ENCODE results near the gene FGF19. TPM values are rescaled to one million over a fixed set of nuclear protein-coding genes. Genes with fewer than 3 reads are reported as not detected.

The FGF19 gene
- total RNA-seq, 1 experiment from 2014 or later = 0.11 TPM

GRCh38 chr11:69656536-69657455 lies 47.0 kb downstream of the FGF19 start:
- peak; percentile 36 for DNase-seq (ENCODE audit: low read depth)

- DNase-seq (ENCODE audit: low read depth) = peak; percentile 51
Observed at GRCh38 chr11:69655479-69656428, 48.1 kb downstream of the FGF19 start.

- peak; percentile 36 for DNase-seq (ENCODE audit: low read depth)
Observed at GRCh38 chr11:69654660-69655478, 49.0 kb downstream of the FGF19 start.

DNA sequence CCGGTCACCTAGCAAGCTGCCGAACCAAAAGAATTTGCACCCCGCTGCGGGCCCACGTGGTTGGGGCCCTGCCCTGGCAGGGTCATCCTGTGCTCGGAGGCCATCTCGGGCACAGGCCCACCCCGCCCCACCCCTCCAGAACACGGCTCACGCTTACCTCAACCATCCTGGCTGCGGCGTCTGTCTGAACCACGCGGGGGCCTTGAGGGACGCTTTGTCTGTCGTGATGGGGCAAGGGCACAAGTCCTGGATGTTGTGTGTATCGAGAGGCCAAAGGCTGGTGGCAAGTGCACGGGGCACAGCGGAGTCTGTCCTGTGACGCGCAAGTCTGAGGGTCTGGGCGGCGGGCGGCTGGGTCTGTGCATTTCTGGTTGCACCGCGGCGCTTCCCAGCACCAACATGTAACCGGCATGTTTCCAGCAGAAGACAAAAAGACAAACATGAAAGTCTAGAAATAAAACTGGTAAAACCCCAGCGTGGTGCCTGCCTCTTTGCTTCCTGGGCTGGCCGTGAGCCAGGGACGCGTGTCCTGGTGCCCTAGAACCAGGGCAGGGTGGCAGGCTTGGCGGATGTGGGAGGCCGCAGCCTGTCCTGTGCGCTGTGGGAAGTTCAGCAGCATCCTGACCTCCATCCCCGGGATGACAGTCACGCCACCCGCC lies 49.7 kb downstream of the FGF19 start:
- DNase-seq (ENCODE audit: low read depth) = peak; percentile 15

DNA sequence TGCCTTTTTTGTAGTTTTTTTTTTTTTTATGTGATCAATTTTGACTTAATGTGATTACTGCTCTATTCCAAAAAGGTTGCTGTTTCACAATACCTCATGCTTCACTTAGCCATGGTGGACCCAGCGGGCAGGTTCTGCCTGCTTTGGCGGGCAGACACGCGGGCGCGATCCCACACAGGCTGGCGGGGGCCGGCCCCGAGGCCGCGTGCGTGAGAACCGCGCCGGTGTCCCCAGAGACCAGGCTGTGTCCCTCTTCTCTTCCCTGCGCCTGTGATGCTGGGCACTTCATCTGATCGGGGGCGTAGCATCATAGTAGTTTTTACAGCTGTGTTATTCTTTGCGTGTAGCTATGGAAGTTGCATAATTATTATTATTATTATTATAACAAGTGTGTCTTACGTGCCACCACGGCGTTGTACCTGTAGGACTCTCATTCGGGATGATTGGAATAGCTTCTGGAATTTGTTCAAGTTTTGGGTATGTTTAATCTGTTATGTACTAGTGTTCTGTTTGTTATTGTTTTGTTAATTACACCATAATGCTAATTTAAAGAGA lies 50.3 kb downstream of the FGF19 start:
- no peak for DNase-seq (ENCODE audit: low read depth)

- no peak for DNase-seq (ENCODE audit: low read depth)
Observed at GRCh38 chr11:69652999-69653398, 50.8 kb downstream of the FGF19 start.

GRCh38 chr11:69651834-69652620 lies 51.8 kb downstream of the FGF19 start:
- no peak for DNase-seq (ENCODE audit: low read depth)

GRCh38 chr11:69650832-69651344 lies 52.9 kb downstream of the FGF19 start:
- no peak for DNase-seq (ENCODE audit: low read depth)

- no peak for DNase-seq (ENCODE audit: low read depth)
Observed at GRCh38 chr11:69650081-69650831, 53.6 kb downstream of the FGF19 start.

DNA sequence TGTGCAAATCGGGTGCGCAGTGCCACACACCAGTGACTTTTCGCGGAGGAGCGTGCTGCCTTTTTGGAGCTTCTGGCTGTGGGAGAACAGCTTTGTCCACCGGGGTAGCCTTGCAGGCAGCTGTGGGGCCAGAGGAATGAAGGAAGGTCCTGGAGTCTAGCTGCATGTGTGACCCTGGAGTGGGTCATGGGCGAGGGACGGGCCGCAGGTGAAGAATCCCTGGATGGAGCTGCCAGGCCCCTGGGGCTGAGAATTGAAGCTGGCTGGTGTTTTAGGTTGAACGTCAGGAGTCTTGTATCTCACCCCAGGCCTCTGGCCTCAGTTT lies 54.3 kb downstream of the FGF19 start:
- DNase-seq (ENCODE audit: low read depth) = no peak

DNA sequence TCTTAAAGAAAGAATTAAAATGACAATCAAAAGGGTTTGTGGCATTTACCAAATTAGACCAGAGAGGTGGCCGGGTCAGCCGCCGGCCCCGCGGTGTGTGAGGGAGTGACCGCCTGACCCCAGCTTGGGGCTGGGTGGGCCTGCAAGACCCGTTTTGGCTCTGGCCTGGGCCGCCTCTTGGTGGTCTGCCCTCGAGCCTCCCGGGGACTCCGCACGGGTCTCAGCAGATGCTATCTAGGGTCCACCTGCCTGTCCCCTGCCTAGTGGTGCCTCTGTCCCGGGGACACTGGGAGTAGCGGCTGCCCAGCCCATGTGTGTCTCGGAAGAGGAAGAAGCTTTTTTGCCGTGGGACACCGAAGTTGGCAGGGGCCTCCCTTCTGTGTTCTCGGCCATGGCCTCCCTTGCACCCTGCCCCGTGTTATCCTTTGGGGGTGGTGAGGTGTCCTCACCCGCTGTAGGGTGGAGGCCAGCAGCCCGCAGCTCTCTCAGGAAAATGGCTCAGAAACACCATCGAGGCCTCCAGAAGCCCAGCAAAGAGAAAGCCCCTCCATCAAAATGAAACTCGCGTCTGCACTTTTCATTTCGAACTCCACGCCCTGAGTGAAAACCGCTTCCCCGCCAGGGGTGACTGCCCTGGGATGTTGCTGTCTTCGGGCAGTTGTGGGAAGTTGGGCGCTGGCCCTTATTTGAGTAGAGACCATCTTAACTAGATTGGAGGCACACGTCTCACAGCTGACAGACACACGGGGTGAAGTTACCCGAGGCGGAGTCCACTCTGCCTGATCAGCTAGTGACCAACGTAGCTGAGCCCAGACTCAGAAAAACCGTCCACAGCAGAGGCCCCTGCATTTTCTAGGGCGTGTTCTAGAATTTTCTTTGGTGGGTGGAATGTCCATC lies 54.9 kb downstream of the FGF19 start:
- DNase-seq (ENCODE audit: low read depth) = peak; percentile 9

Other genes starting within 250 kb of the FGF19 start
- gene LINC01488, start 222.4 kb downstream of the FGF19 start, total RNA-seq (2014; rRNA removed) = not detected in 2 replicates
- 684 and 770 TPM in 2 replicates for gene CCND1, start 62.9 kb downstream of the FGF19 start, total RNA-seq (2014; rRNA removed)
- 16.8 and 21.9 TPM in 2 replicates for gene LTO1, start 28.7 kb downstream of the FGF19 start, total RNA-seq (2014; rRNA removed)
- gene FGF4, start 71.3 kb upstream of the FGF19 start, total RNA-seq (2014; rRNA removed) = not detected in 2 replicates
- gene FGF3, start 115.4 kb upstream of the FGF19 start, total RNA-seq (2014; rRNA removed) = not detected in 2 replicates